ENCODE results near the gene UBE4B. TPM values are rescaled to one million over a fixed set of nuclear protein-coding genes. Genes with fewer than 3 reads are reported as not detected.

Gene UBE4B
- total and polyA plus RNA-seq, 10 of the 15 experiments (the other 5 are each of a cell fraction or from before 2014, with no cell fraction given) = 2.9 to 32.6 (median 20.7) TPM

DNA sequence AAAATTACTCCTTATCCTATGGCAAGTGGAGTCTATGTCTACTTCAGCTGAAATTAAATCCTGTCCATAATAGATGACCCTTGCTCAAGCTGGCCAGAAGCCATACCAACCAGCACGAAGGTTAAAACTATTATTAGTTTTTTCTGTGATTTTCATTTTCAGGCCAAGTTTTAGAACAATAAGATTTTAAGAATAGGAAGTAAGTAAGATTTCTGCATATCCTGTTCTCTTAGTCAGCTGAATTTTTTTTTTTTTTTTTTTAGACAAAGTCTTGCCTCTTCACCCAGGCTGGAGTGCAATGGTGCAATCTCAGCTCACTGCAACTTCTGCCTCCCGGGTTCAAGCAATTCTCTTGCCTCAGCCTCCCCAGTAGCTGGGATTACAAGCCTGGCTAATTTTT, 41.8 kb upstream of the UBE4B start:
- ATAC-seq = no peak
- no peak for DNase-seq (ENCODE audit: low read depth, low spot score)
- Histone ChIP-seq H4K20me1 (ENCODE audit: control insufficient read depth, insufficient read depth) (no peaks in the 10 kb centered on the region), H3K4me3 (no peak overlapping the region), H3K27me3 (replicated peaks in 1 of 2; ENCODE audit: control insufficient read depth in 2 of 2, insufficient read depth in 2 of 2, low read length in 1 of 2) (no peaks in the 10 kb centered on the region), H3K4me1 (ENCODE audit: control insufficient read depth, insufficient read depth, low read length) (no peaks in the 10 kb centered on the region), H3K36me3 (ENCODE audit: control insufficient read depth in 2 of 2, insufficient read depth in 2 of 2, low read length in 1 of 2) (no peaks in the 10 kb centered on the region), H3K9ac (ENCODE audit: control insufficient read depth, insufficient read depth, low read length) (no peak overlapping the region), H3K27ac (ENCODE audit: control insufficient read depth, insufficient read depth) (no peak overlapping the region), H3K79me2 (ENCODE audit: control insufficient read depth, insufficient read depth, low read length) (no peaks in the 10 kb centered on the region), H3K4me2 (ENCODE audit: control insufficient read depth, insufficient read depth) (no peak overlapping the region), H3K9me3 (replicated peaks; ENCODE audit: control insufficient read depth, insufficient read depth, low read length) (no peaks in the 10 kb centered on the region), H2AFZ (ENCODE audit: control insufficient read depth, low read depth, low read length) (no peak overlapping the region)
- TF ChIP-seq, protein P1, sequence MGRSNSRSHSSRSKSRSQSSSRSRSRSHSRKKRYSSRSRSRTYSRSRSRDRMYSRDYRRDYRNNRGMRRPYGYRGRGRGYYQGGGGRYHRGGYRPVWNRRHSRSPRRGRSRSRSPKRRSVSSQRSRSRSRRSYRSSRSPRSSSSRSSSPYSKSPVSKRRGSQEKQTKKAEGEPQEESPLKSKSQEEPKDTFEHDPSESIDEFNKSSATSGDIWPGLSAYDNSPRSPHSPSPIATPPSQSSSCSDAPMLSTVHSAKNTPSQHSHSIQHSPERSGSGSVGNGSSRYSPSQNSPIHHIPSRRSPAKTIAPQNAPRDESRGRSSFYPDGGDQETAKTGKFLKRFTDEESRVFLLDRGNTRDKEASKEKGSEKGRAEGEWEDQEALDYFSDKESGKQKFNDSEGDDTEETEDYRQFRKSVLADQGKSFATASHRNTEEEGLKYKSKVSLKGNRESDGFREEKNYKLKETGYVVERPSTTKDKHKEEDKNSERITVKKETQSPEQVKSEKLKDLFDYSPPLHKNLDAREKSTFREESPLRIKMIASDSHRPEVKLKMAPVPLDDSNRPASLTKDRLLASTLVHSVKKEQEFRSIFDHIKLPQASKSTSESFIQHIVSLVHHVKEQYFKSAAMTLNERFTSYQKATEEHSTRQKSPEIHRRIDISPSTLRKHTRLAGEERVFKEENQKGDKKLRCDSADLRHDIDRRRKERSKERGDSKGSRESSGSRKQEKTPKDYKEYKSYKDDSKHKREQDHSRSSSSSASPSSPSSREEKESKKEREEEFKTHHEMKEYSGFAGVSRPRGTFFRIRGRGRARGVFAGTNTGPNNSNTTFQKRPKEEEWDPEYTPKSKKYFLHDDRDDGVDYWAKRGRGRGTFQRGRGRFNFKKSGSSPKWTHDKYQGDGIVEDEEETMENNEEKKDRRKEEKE (IDR thresholded peaks at IDR 0.05) = no peak
- TF ChIP-seq ZNF24 (IDR thresholded peaks at IDR 0.05) = no peak
- TF ChIP-seq ZNF384 (IDR thresholded peaks at IDR 0.05; ENCODE audit: borderline replicate concordance, low read depth, low read length) = no peak
- no peak for TF ChIP-seq PAX5 (IDR thresholded peaks at IDR 0.05; ENCODE audit: borderline replicate concordance, low read depth, low read length)
- TF ChIP-seq YBX1 (IDR thresholded peaks at IDR 0.05) = no peak
- TF ChIP-seq RAD21 (IDR thresholded peaks at IDR 0.05; ENCODE audit: insufficient read depth, low read depth, low read length) = no peak
- ChIA-PET SMC1A (ENCODE audit: uncharacterized antibody, unreplicated experiment) (interaction anchor here (0.6 kb wide), 1 partner anchor 44 kb away, joined by 4 read pairs; no protein-coding TSS in a partner anchor), CTCF (interaction anchor here (0.6 kb wide), 1 partner anchor 288 kb away, joined by 3 read pairs; no protein-coding TSS in a partner anchor), RAD21 (ENCODE audit: unreplicated experiment) (no interaction called here), POLR2A (interaction anchor here (0.7 kb wide), 1 partner anchor 75 kb away, joined by 3 read pairs; no protein-coding TSS in a partner anchor)
- 3% methylated on average over 2 of the region's 2 CpGs for WGBS (ENCODE audit: insufficient coverage, insufficient replicate concordance, low lambda C conversion rate, missing lambda C conversion rate)
- intact Hi-C loops (cut with micrococcal nuclease; ENCODE audit: unreplicated experiment) (no loop called here), in situ Hi-C loops (cut with MboI) (no loop called here)
- no peak for FAIRE-seq
- BruUV-seq (replicated peaks) = no TSS peak
